ENCODE data around the gene SMARCAL1. TPM values are rescaled to one million over a fixed set of nuclear protein-coding genes. Genes with fewer than 3 reads are reported as not detected.

Gene SMARCAL1
- total and polyA plus RNA-seq, 9 of the 15 experiments (the other 6 are each of a cell fraction or from before 2014, with no cell fraction given), result 8.2 to 27.9 (median 12.4) TPM

GRCh38 chr2:216392945-216393840, 19.1 kb upstream of the SMARCAL1 start:
- 31% methylated on average over 11 of the region's 12 CpGs for WGBS (ENCODE audit: insufficient coverage, low coverage, missing lambda C conversion rate)
- Histone ChIP-seq H3K4me2 (ENCODE audit: insufficient read depth, low read length) (peak overlapping the region; percentile 31), H3K4me3 (no peak overlapping the region), H2AFZ (ENCODE audit: low read depth, low read length) (no peak overlapping the region), H3K9ac (ENCODE audit: insufficient read depth in 1 of 2, low read depth in 2 of 2, low read length in 2 of 2) (peak overlapping the region in 1 of 2 experiments; percentile 6; a peak in 1 of 4 replicates), H3K9me1 (ENCODE audit: control insufficient read depth, insufficient read depth, low read length) (no peaks in the 10 kb centered on the region), H3K27ac (ENCODE audit: extremely low read depth, low read depth, low read length) (no peak overlapping the region), H4K20me1 (replicated peaks; ENCODE audit: control insufficient read depth, insufficient read depth, low read length) (no peaks in the 10 kb centered on the region), H3K4me1 (replicated peaks in 1 of 2; ENCODE audit: control insufficient read depth in 2 of 2, insufficient read depth in 2 of 2, low read length in 2 of 2) (peaks cover 9 to 13% of the 10 kb centered on the region in 2 experiments; a peak in 3 of 5 replicates), H3K36me3 (ENCODE audit: control insufficient read depth, insufficient read depth, low read length) (no peaks in the 10 kb centered on the region), H3K27me3 (ENCODE audit: control insufficient read depth in 2 of 2, insufficient read depth in 2 of 2, low read length in 2 of 2) (no peaks in the 10 kb centered on the region), H3K79me2 (ENCODE audit: control insufficient read depth, insufficient read depth, low read length) (no peaks in the 10 kb centered on the region), H3K9me3 (replicated peaks; ENCODE audit: control insufficient read depth, insufficient read depth, low read depth, low read length) (no peaks in the 10 kb centered on the region)
- in situ Hi-C loops (cut with MboI), result no loop called here
- CTCF ChIA-PET (ENCODE audit: low intra/inter-chr PET ratio), result no interaction called here
- intact Hi-C loops (cut with micrococcal nuclease), result no loop called here
- POLR2A ChIA-PET, result no interaction called here
- peak; percentile 90 for ATAC-seq
- no TSS peak for BruUV-seq (replicated peaks)
- FAIRE-seq, result peak; percentile 67
- peak; percentile 30 to 74 (median 50) for DNase-seq (ENCODE audit: extremely low read depth in 1 of 4, low spot score in 3 of 4)
- TF ChIP-seq NUFIP1 (IDR thresholded peaks at IDR 0.05; ENCODE audit: partially characterized antibody), result no peak
- TF ChIP-seq, protein P1, sequence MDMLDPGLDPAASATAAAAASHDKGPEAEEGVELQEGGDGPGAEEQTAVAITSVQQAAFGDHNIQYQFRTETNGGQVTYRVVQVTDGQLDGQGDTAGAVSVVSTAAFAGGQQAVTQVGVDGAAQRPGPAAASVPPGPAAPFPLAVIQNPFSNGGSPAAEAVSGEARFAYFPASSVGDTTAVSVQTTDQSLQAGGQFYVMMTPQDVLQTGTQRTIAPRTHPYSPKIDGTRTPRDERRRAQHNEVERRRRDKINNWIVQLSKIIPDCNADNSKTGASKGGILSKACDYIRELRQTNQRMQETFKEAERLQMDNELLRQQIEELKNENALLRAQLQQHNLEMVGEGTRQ (CRISPR knock-in tag; IDR thresholded peaks at IDR 0.05), result no peak
- TF ChIP-seq PHTF2 (CRISPR knock-in tag; IDR thresholded peaks at IDR 0.05), result no peak
- TF ChIP-seq ZBTB8A (IDR thresholded peaks at IDR 0.05; ENCODE audit: partially characterized antibody), result no peak
- no peak for TF ChIP-seq RBM39 (optimal IDR thresholded peaks at IDR 0.05; ENCODE audit: low read depth, low read length)
- TF ChIP-seq HINFP (tag; conservative IDR thresholded peaks at IDR 0.05; ENCODE audit: low read depth), result no peak
- TF ChIP-seq NFRKB (IDR thresholded peaks at IDR 0.05; ENCODE audit: low read depth), result no peak
- TF ChIP-seq ZNF274 (IDR thresholded peaks at IDR 0.05; ENCODE audit: borderline replicate concordance, low read depth, low read length), result no peak
- TF ChIP-seq FOSL1 (tag; conservative IDR thresholded peaks at IDR 0.05), result no peak
- no peak for TF ChIP-seq ZNF644 (tag; IDR thresholded peaks at IDR 0.05; ENCODE audit: low read depth)
- TF ChIP-seq TCF7L2 (IDR thresholded peaks at IDR 0.05; ENCODE audit: low read depth, low read length), result no peak
- TF ChIP-seq SAFB2 (IDR thresholded peaks at IDR 0.05; ENCODE audit: borderline replicate concordance, low read depth, low read length, severe bottlenecking), result no peak
- peak; percentile 49 for TF ChIP-seq FOS (IDR thresholded peaks at IDR 0.05; ENCODE audit: extremely low read depth, insufficient read length)
- no peak for TF ChIP-seq GATAD2B (IDR thresholded peaks at IDR 0.05; ENCODE audit: borderline replicate concordance)
- no peak for TF ChIP-seq ARNT (IDR thresholded peaks at IDR 0.05)
- TF ChIP-seq NFYB (IDR thresholded peaks at IDR 0.05; ENCODE audit: extremely low read depth, insufficient read length), result peak; percentile 80
- TF ChIP-seq TEAD4 (IDR thresholded peaks at IDR 0.05; ENCODE audit: low read length), result peak; percentile 74; the same call in 1 of the 2 replicates
- TF ChIP-seq TEAD4 (CRISPR knock-in tag; IDR thresholded peaks at IDR 0.05; ENCODE audit: borderline replicate concordance), result no peak
- no peak for TF ChIP-seq JUN (IDR thresholded peaks at IDR 0.05; ENCODE audit: borderline replicate concordance, low read depth, low read length)
- TF ChIP-seq JUN (CRISPR knock-in tag; IDR thresholded peaks at IDR 0.05; ENCODE audit: borderline replicate concordance), result no peak
- no peak for TF ChIP-seq ZNF436 (CRISPR knock-in tag; IDR thresholded peaks at IDR 0.05)

Measured in K562 (cell line).